ENCODE measurements around the gene DCLK3. TPM values are rescaled to one million over a fixed set of nuclear protein-coding genes. Genes with fewer than 3 reads are reported as not detected.

DCLK3 gene
- total and polyA plus RNA-seq, 4 donors = 0.04 to 0.80 (median 0.21) TPM

DNA sequence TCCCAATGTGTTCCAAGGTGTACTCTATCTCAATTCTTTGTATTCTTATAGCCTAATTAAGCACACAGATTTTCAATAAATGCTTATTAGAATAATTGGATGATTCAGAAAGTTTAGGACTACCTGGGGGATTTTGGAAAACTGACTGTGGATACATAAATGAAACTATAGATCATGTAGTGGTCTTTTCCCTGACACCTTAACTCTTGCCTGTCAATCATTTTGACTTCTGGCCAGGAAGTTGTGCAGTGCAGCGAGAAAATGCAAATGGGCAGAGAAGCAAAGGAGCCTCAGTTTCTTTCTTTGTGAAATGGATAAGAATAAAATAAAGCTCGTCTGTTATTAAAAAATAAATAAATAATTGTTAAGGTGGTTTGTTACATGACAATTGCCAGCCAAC lies 47.4 kb upstream of the DCLK3 start:
- WGBS, 2 donors = 89 to 94% methylated on average over 2 of the region's 2 CpGs
- Histone ChIP-seq H3K36me3 (ENCODE audit: control insufficient read depth in 4 of 4, insufficient read depth in 4 of 4, low read length in 4 of 4) (no peaks in the 10 kb centered on the region), H3K9ac (ENCODE audit: insufficient read depth in 1 of 2, low read length in 2 of 2) (no peak overlapping the region), H3K4me3 (no peak overlapping the region), H3K27me3 (ENCODE audit: control insufficient read depth in 3 of 3, insufficient read depth in 3 of 3, low read length in 2 of 3) (no peaks in the 10 kb centered on the region), H3K27ac (ENCODE audit: low read depth in 1 of 2, low read length in 1 of 2) (no peak overlapping the region), H3K4me1 (ENCODE audit: control insufficient read depth in 5 of 5, insufficient read depth in 5 of 5, low read length in 5 of 5) (peaks cover 0 to 5% (median 0%) of the 10 kb centered on the region in 5 donors), H3K9me3 (ENCODE audit: control insufficient read depth in 4 of 4, insufficient read depth in 3 of 4, low read length in 3 of 4) (no peaks in the 10 kb centered on the region)
- ATAC-seq (ENCODE audit: insufficient read depth, low FRiP score) = no peak
- no peak for DNase-seq
- no peak for TF ChIP-seq CTCF (IDR thresholded peaks at IDR 0.05; ENCODE audit: control extremely low read depth, extremely low read depth)

- no peaks in the 10 kb centered on the region for H3K4me1 ChIP-seq (ENCODE audit: control insufficient read depth in 5 of 5, insufficient read depth in 5 of 5, low read length in 5 of 5)
- no peaks in the 10 kb centered on the region for H3K36me3 ChIP-seq (ENCODE audit: control insufficient read depth in 4 of 4, insufficient read depth in 4 of 4, low read length in 4 of 4)
- no peak for ATAC-seq (ENCODE audit: insufficient read depth, low FRiP score)
- H3K27ac ChIP-seq (ENCODE audit: low read depth in 1 of 2, low read length in 1 of 2) = no peak overlapping the region
- no peak for TF ChIP-seq CTCF (IDR thresholded peaks at IDR 0.05; ENCODE audit: control extremely low read depth, extremely low read depth)
- WGBS, 2 donors = 94 to 95% methylated on average over 2 of the region's 2 CpGs
- no peak for DNase-seq
- H3K27me3 ChIP-seq (ENCODE audit: control insufficient read depth in 3 of 3, insufficient read depth in 3 of 3, low read length in 2 of 3) = no peaks in the 10 kb centered on the region
- peaks cover 0 to 14% (median 8%) of the 10 kb centered on the region in 4 donors for H3K9me3 ChIP-seq (ENCODE audit: control insufficient read depth in 4 of 4, insufficient read depth in 3 of 4, low read length in 3 of 4)
- no peak overlapping the region for H3K9ac ChIP-seq (ENCODE audit: insufficient read depth in 1 of 2, low read length in 2 of 2)
- no peak overlapping the region for H3K4me3 ChIP-seq
Observed at GRCh38 chr3:36804295-36805055, 40.1 kb upstream of the DCLK3 start.

GRCh38 chr3:36803091-36803791 lies 38.9 kb upstream of the DCLK3 start:
- no peak overlapping the region for H3K27ac ChIP-seq (ENCODE audit: low read depth in 1 of 2, low read length in 1 of 2)
- no peak for ATAC-seq (ENCODE audit: insufficient read depth, low FRiP score)

More at GRCh38 chr3:36803091-36803791, 38.9 kb upstream of the DCLK3 start:
- no peak for TF ChIP-seq CTCF (IDR thresholded peaks at IDR 0.05; ENCODE audit: control extremely low read depth, extremely low read depth)
- Histone ChIP-seq H3K4me3 (no peak overlapping the region), H3K27me3 (ENCODE audit: control insufficient read depth in 3 of 3, insufficient read depth in 3 of 3, low read length in 2 of 3) (no peaks in the 10 kb centered on the region), H3K4me1 (ENCODE audit: control insufficient read depth in 5 of 5, insufficient read depth in 5 of 5, low read length in 5 of 5) (no peaks in the 10 kb centered on the region), H3K9me3 (ENCODE audit: control insufficient read depth in 4 of 4, insufficient read depth in 3 of 4, low read length in 3 of 4) (peaks cover 0 to 14% (median 8%) of the 10 kb centered on the region in 4 donors), H3K9ac (ENCODE audit: insufficient read depth in 1 of 2, low read length in 2 of 2) (no peak overlapping the region), H3K36me3 (ENCODE audit: control insufficient read depth in 4 of 4, insufficient read depth in 4 of 4, low read length in 4 of 4) (no peaks in the 10 kb centered on the region)
- DNase-seq = no peak
- WGBS, 2 donors = 97 to 98% methylated on average over 5 of the region's 5 CpGs
